Left forelimb (tissue), 1 donor: Measurements from ENCODE around the gene RPN1.
"Not testable (repeated sequence)": the region's sequence is repeated elsewhere in the genome, so short reads cannot be mapped to it uniquely, and the experiment has no call there.

ENCODE experiments used
- DNase-seq: peaks from one replicate; pipeline ENCODE4 v3.0.0-alpha.2; 2018; ENCODE audit warnings: low spot score

RPN1 gene

DNA sequence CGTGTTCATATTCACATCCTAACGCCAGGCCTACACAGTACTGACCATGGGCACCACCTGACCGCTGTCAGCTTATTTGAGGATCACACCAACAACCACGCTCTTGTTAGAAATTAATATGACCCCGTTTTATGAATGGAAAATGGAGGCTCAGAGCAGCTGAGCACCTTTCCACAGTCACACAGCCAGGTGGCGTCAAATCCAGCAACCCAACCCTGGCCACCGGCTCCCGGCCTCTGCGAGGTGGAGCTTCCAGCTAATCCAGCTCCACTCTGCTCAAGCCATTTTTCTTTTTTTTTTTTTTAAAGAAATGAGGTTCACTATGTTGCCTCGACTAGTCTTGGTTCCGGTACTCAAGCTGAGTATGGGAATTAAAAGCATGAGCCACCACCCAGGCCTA is 41.3 kb downstream of the RPN1 start:
- DNase-seq = no peak

DNA sequence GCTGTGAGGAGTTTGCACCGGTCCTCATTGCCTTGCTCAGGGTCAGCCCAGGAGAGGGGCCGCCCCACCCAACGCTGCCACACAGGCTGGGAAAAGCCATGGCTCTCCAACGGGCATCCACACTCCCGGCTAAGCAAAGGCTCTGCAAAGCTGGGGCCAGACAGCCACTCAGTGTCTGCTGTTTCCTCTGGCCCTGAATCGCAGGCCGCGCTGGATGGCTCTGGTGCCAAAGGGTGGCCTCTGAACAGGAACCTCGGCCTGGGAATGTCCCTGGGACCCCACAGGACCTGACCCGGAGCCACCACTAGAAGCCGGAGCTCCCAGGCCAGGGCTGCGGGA is 42.9 kb downstream of the RPN1 start:
- no peak for DNase-seq

DNA sequence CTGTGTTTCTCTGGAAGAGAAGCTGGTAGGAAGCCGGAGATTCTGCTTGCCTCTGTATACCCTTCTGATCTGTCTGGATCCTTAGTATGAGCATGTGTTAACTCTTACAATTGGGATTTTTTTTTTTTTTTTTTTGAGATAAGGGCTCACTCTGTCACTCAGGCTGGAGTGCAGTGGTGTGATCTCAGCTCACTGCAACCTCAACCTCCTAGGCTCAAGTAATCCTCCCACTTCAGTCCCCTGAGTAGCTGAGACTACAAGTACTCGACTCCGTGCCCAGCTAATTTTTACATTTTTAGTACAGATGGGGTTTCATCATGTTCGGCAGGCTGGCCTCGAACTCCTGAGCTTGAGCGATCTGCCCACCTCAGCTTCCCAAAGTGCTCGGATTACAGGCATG is 44.5 kb downstream of the RPN1 start:
- no peak for DNase-seq

DNA sequence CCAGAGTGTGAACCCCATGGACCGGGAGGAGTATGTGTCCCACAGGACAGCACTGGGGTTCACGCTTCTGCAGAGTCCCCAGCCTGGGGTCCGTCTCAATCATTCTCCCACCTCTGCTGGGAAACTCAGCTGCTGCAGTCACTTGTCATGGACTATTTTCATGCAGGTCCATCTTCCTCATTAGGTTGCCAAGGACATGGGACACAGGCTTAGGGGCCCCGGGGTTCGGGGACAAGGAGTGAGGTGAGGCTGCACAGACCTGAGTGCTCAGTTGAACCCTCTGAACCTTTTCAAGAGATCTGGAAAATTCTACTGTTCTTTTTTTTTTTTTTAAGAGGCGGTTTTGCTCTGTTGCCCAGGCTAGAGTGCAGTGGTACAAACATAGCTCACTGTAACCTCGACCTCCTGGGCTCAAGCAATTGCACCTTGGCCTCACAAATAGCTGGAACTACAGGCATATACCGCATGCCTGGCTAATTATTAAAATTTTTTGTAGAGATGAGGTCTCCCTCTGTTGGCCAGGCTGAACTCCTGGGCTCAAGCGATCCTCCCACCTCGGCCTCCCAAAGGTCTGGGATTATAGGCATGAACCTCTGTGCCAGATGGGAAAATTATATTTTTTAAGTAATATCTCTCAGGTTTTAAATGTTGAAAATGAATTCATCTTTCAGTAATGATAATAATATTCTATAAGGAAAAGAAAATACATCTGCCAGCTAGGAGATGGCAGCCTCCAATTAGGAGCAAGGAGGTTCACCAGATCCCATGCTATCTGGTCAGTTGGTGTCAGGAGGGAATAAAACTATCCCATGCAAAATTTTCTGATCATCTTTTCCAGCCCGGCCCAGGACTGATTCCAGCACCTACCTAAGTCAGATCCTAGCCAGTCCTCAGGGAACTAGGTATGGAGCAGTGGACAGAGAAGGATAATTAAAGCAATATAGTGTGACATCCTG is 45.2 kb downstream of the RPN1 start:
- no peak for DNase-seq

DNA sequence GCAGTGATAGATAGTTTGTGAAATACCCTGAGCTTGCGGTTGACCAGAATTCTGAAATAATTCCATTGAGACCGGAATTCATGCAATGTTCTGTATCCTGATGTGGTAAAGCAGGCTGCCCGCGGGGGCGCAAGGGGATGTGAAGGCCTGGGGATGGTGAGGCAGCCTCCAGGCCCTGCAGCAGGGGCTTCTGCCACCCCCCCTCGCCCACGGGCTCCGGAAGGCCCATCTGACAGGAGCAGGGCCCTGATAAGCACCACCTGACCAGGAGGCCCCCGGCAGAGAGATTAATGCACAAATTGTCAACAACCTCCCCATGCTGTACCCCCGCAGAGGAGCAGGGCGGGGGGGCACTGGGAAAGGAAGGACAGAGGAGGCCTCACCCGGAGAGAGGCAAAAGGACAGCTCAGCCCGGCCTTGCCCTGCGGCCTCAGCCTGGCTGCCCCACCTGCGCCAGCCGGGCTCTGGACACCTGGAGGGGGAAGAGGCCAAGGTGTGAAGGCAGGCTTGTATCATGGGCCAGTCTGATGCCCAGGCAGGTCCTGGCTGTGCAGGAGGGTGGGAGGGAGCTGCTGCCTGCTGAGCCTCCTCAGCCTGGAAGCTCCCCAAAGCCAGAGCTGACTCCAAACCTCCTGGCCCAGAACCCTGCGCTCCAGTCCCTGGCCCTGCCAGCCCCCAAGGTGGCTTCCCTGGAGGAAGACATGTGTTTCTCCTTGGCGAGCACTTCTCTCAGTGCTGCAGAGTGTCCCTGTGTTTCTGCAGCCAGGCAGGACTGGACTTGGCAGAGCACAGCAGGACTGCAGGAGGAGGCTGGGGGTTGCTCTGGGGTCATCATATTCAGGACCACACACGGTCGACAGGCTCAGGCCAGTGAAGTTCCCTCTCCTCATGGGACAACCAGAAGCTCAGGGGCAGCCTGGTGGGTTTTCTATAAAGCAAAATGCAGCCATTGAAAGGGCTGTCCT is 46.5 kb downstream of the RPN1 start:
- no peak for DNase-seq

DNA sequence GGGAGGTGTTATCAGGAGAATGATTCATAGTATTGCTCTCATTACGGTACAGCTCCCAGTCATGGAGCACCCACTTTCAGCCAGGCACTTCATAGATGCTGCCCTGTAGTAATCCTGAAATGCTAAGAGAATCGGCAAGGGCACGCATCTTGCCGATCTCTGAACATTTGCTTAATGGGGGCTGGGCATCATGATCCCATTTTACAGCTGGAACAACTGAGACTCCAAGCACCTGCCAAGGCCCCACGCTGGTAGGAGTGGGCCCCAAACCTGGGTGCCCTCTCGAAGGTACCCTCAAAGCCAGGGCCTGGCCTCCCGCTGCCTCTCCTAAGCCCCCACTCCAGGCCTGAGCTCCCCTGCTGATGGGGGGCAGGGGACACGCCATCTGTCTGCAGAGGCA is 47.3 kb downstream of the RPN1 start:
- no peak for DNase-seq

DNA sequence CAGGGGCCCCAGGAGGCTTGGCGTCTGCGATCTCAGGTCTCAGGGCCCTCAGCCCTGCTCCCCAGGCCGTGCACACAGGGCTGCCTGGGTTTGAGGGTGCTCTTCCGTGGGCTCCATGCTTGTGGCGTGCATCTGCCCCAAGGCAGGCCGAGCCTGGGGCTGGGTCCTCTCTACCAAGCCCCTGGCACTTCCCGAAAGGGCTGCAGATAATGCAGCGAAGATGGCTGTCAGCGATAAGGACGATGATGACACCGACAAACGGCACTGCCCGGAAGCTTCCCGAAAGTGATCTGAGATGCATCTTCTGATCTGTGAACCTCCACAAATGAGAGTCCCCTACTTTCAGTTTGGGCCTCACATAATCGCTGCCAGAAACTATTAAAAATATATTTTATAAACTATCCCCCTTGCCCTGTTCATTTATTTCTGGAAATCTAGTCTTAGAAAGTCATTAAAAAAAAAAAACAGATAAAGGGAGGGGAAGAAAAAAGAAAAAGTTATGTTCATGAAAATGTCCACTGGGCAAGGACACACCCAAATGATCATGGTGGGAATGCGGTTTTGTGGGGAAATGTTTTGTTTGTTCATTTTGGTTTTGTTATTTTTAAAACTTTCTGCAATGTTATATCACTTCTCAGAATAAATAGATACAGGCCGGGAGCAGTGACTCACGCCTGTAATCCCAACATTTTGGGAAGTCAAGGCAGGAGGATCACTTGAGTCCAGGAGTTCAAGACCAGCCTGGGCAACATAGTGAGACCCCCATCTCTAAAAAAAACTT is 51.5 kb downstream of the RPN1 start:
- DNase-seq = no peak

DNA sequence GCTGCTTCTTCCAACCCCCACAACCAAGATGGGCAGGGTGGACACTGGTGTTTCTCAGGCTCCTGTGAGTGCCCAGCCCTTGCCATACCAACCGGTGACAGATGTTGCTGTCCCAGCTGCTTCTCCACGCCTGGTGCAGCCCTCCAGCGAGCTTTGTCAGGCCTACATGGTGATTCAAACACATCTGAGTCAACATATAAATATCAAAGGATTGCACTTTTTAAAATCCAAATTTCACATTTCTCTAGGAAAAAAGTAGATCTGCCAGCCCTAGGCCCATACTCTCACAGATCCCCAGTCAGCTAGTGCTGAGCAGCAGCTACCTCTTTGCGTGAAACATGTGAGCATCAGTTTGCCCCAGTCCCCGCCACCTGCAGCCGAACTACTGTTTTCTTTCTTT is 52.7 kb downstream of the RPN1 start:
- no peak for DNase-seq

DNA sequence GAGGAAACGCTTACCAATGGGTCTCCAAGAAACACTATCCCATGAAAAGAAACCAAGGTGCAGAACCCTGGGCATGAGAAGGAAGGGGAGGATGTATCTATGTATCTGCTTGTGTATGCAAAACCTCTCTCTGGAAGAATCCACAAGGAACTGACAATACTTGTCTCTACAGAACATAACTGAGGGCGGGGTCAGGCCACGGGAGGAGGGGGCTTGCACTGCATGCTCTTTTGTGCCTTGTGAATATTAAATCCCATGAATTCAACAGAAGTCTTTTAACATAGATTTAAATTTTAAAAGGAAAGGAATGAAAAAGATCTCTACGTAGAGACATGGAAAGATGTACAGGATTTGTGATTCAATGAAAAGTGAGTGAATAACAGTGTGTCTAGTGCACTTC is 57.8 kb downstream of the RPN1 start:
- no peak for DNase-seq

DNA sequence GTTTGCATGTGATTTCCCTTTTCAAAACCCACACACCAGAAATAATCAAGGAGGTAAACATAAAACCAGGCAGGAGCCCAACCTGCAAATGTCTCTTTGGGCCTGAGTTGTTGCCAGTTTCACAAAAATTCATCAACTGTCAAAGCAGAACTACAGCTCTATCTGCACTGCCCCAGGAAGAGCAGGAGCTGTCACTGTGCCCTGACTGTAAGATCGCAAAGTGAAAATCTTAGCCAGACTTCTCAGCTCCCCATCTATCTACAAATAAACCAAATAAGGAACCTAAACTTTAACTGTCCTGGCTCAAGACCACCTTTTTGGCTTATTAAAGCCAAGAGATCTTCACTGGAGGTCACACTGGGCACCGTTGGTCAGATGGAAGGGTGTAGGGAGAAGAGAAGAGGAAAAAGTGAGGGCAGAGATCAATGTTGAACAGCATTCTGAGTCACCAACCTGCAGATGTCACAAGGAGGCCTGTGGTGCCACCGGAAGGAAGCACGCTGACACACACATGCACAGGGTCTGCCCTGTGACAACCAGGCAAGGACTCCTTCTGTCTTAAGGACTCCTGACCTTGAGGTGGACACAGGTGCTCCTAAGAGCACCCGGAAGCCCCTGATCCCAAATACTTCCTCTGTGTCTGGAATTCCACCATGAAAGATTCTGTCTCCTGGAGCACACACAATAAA is 58.7 kb downstream of the RPN1 start:
- DNase-seq = no peak

DNA sequence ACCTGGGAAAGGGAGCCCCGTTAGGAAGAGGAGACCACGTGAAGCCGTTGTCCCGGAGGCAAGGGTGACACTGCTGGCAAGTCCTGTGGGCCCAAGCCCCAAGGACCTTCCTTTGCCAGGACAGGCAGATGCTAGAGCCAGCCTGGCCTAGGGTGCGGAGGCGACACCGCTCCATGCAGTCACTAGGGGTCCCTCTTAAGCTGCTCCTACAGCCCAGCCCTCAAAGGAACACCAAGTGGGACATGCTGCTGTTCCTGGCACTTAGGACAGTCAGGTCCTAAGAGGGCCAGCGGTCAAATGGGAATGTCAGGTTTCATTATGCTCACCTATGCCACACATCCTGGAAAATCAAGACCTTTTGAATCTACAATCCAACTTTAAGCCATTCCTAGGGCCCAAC is 59.7 kb downstream of the RPN1 start:
- DNase-seq = no peak

DNA sequence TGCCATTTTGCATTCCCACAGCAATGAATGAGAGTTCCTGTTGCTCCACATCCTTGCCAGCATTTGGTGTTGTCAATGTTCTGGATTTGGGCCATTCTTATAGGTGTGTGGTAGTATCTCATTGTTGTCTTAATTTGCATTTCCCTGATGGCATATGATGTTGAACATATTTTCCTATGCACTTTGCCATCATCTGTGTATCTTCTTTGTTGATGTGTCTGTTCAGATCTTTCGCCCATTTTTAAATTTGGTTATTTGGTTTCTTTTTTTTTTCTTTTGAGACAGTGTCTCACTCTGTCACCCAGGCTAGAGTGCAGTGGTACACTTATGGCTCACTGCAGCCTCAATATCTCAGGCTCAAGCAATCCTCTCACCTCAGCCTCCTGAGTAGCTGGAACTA is 60.6 kb downstream of the RPN1 start:
- not testable (repeated sequence) for DNase-seq

DNA sequence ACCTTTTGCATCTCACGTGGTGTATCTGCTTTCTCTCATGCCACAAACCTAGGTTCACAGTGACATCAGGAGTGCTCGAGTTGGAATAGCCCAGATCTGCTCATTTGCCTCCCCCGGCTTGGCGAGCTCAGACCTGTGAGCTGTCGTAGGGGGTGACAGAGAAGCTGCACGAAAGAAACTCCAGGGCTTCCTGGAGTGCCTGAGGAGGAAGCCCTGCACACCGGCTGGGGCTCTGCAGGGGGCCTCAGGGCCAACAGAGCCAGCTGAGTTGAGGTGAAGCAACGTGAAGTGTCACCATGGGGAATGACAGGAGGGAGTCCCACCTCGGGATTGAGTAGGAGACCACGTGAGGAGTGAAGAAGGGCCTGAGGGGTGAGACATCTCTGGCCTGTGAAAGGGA is 62.5 kb downstream of the RPN1 start:
- no peak for DNase-seq

DNA sequence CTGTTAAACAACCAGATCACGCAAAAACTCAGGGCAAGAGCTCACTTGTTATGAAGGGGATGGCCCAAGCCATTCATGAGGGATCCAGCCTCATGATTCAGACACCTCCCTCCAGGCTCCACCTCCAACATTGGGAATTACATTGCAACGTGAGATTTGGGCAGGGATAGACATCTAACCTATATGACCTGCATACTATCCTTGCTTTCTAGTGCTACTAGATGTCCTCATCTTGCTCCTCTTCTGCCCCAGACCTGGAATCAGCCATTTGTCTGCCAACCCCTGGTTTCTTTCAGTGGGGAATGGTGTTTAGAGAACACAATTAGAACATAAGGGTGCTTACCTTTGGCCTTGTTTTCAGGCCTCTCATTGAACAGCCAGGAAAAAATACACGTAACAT is 63.2 kb downstream of the RPN1 start:
- no peak for DNase-seq

DNA sequence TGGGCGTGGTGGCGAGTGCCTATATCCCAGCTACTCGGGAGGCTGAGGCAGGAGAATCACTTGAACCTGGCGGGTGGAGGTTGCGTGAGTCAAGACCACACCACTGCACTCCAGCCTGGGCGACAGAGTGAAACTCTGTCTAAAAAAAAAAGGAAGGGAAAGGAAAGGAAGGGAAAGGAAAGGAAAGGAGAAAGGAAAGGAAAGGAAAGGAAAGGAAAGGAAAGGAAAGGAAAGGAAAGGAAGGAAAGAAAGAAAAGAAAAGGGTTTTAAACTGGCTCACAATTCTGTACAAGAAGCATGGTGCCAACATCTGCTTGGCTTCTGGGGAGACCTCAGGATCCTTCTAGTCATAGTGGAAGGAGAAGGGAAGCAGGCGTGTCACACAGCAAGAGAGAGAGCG is 63.7 kb downstream of the RPN1 start:
- DNase-seq = not testable (repeated sequence)

DNA sequence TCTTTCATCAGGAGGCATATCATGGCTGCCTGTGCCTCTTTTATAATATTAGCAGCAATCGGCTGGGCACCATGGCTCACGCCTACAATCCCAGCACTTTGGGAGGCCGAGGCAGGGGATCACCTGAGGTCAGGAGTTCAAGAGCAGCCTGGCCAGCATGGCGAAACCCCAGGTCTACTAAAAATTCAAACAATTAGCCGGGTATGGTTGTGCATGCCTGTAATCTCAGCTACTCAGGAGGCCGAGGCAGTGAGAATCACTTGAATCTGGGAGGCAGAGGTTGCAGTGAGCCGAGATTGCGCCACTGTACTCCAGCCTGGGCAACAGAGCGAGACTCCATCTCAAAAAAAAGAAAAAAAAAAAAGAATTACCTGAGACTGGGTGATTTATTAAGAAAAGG is 64.2 kb downstream of the RPN1 start:
- DNase-seq = not testable (repeated sequence)

DNA sequence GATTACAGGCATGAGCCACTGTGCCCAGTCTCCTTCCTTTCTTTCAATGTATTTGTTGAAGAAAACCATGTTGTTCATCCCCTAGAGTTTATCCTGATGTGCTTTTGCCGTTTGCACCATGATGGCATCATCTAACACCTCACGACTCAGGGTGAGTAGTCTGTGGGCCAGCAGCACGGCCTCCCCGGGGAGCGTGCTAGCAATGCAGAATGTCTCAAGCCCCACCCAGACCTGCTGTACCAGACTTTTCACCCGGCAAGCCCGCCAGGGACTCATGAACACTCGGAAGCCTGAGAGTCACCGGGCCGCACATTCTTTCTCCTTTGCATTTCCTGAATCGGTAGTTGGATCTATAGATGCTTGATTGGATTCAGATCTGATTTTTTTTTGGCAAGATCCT is 64.6 kb downstream of the RPN1 start:
- no peak for DNase-seq

DNA sequence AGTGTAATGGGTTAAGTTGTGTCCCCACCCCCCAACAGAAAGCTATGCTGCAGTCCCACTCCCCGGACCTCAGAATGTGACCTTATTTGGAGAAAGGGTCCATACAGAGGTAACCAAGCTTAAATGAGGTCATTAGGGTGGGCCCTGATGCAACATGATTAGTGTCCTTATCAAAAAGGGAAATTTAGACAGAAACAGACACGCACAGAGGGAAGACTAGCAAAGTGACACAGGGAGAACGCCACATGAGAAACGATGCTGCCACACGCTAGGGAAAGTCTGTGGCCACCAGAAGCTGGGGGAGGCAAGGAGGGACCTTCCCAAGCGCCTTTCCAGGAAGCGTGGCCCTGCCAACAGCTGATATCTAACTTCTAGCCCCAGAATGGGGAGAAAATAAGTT is 65.4 kb downstream of the RPN1 start:
- DNase-seq = no peak

DNA sequence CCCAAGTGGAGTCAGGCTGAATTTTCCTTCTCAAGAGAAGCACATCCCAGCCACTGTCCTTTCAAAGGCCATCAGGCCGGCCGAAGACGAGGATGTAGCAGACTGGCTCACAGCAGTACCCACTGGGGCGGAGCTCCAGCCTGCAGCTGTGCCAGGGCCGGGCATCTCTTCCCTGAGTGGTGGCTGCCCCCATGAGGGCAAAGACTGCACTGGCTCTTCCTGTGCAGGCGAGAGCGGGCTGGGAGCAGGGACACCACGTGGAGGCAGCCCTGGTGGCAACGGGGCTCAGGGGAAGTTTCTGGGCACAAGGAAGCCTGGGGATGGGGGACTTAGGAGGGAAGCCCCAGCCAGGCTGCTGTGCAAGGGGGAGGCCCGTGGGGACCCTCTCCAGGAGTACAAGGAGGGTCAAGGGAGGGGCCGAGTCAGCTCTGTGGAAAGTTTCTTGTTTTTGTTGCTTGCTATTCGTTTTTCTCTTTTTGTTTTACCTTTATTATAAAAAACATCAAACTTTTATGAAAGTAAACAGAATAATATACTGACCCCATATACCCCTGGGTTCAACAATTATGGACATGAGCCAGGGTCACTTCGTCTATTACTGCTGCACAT is 66.1 kb downstream of the RPN1 start:
- DNase-seq = no peak

DNA sequence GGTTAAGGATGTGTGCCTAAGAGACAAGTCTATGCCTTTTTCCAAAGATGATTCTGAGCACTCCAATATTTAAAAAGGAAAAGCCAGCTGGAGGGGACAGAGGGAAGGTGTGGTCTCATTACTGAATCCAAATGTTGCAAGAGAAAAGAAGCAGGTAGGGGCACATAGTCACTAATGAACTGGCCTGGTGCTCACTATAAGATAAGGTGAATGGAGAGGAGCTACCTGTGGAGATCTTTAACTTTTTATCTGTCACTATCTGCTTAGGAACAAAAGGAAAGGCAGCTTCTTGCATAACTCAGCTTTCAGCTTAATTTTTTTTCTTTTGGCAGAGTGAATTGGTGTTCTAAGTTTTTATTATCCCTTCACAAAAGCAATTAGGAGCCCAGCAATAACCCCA is 69.1 kb downstream of the RPN1 start:
- DNase-seq = no peak

DNA sequence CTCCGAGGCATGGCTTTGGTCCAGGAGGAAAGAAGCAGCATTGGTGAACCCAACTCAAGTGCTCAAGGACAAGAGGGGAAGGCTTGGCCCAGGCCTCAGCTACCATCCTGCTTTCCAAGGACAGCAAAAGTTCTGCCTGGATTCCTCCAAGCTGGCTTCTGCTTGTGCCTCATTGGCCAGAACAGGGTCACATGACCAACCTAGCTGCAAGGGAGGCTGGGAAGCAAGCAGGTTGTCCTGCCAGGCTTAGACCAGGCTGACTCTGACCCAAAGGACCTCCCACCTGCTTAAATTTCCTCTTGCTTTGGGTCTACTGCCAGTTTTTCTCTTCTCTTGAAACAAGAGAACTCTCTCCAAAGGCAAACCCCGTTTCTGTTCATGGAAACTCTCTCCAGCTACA is 70.7 kb downstream of the RPN1 start:
- no peak for DNase-seq
